ENCODE results near the gene TMEM184B.

The TMEM184B gene

DNA sequence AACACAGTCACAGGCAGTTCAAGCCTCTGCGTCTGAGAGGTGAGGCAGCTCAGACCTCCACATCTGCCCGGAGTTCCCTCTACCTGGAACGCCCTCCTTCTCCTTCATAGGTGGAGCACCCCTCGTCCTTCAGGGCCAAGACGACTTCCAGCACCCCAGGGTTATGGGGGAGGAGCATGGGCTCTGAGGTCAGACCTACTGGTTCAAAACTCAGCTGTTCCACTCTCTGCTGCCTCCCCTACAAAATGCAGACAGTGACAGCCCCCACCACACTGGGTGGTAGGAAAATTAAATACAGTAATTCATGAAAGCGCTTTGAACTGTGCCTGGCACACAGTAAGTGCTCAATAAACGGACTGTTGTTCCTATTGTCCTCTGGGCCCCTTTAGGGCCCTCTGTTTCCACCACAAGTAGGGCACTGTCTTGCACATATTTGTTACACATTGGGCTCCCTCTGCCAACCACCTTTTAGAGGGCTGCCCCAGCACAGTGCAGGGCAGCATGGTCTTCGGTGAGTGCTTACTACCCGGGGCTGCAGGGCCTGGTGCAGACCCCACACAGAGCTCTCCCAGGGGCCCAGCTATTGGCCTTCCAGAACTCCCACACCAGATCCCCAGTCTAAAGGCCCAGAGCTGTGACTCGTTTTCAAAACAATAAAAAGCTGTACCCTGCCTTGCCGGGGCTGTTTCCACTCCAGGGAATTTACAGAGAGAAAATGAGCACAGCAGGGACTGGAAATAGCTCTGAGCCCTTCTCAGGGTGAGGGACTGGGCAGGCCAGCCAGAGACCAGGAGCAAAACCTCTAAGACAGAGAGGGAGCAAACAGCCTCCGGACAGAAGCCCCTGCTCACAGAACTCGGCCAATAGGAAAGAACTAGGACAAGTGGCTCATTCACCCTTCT is 2.5 kb downstream of the TMEM184B start:
- TF ChIP-seq BACH2 (CRISPR knock-in tag; IDR thresholded peaks at IDR 0.05; ENCODE audit: borderline replicate concordance) (no peak), CSDC2 (CRISPR knock-in tag; IDR thresholded peaks at IDR 0.05) (no peak), ZFP3 (CRISPR knock-in tag; IDR thresholded peaks at IDR 0.05) (no peak), RARB (CRISPR knock-in tag; IDR thresholded peaks at IDR 0.05) (no peak), SNAI2 (CRISPR knock-in tag; IDR thresholded peaks at IDR 0.05) (no peak), OSR1 (CRISPR knock-in tag; IDR thresholded peaks at IDR 0.05) (no peak), TOX (CRISPR knock-in tag; IDR thresholded peaks at IDR 0.05; ENCODE audit: borderline replicate concordance) (no peak), ISL1 (CRISPR knock-in tag; IDR thresholded peaks at IDR 0.05) (no peak), PPARA (CRISPR knock-in tag; IDR thresholded peaks at IDR 0.05; ENCODE audit: borderline replicate concordance) (no peak), ZNF70 (CRISPR knock-in tag; IDR thresholded peaks at IDR 0.05) (no peak), ZFP30 (CRISPR knock-in tag; IDR thresholded peaks at IDR 0.05) (no peak), ZNF8 (CRISPR knock-in tag; IDR thresholded peaks at IDR 0.05) (no peak), GLIS3 (CRISPR knock-in tag; IDR thresholded peaks at IDR 0.05) (no peak)
- TF ChIP-seq, protein P1, sequence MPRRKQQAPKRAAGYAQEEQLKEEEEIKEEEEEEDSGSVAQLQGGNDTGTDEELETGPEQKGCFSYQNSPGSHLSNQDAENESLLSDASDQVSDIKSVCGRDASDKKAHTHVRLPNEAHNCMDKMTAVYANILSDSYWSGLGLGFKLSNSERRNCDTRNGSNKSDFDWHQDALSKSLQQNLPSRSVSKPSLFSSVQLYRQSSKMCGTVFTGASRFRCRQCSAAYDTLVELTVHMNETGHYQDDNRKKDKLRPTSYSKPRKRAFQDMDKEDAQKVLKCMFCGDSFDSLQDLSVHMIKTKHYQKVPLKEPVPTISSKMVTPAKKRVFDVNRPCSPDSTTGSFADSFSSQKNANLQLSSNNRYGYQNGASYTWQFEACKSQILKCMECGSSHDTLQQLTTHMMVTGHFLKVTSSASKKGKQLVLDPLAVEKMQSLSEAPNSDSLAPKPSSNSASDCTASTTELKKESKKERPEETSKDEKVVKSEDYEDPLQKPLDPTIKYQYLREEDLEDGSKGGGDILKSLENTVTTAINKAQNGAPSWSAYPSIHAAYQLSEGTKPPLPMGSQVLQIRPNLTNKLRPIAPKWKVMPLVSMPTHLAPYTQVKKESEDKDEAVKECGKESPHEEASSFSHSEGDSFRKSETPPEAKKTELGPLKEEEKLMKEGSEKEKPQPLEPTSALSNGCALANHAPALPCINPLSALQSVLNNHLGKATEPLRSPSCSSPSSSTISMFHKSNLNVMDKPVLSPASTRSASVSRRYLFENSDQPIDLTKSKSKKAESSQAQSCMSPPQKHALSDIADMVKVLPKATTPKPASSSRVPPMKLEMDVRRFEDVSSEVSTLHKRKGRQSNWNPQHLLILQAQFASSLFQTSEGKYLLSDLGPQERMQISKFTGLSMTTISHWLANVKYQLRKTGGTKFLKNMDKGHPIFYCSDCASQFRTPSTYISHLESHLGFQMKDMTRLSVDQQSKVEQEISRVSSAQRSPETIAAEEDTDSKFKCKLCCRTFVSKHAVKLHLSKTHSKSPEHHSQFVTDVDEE (CRISPR knock-in tag; IDR thresholded peaks at IDR 0.05): no peak
- ATAC-seq: no peak

DNA sequence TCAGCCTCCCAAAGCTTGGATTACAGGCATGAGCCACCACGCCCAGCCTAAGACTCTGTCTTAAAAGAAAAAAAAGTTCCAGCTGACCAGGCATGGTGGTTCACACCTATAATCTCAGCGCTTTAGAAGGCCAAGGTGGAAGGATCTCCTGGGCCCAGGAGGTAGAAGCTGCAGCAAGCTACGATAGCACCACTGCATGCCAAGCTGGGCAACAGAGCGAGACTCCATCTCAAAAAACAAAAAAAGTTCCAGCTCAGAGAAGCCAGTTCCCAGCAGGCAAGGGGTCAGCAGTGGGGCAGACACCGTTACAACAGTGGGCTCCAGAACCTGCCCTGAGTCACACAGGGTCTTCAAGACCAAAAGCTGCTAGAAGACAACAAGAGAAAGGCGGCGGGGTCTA is 3.3 kb downstream of the TMEM184B start:
- TF ChIP-seq ISL1 (CRISPR knock-in tag; IDR thresholded peaks at IDR 0.05) (no peak), ESRRG (CRISPR knock-in tag; IDR thresholded peaks at IDR 0.05) (no peak), ZNF565 (CRISPR knock-in tag; conservative IDR thresholded peaks at IDR 0.05; ENCODE audit: low read depth) (no peak), ZC3H10 (CRISPR knock-in tag; IDR thresholded peaks at IDR 0.05) (no peak), CSDC2 (CRISPR knock-in tag; IDR thresholded peaks at IDR 0.05) (no peak)
- TF ChIP-seq, protein P2, sequence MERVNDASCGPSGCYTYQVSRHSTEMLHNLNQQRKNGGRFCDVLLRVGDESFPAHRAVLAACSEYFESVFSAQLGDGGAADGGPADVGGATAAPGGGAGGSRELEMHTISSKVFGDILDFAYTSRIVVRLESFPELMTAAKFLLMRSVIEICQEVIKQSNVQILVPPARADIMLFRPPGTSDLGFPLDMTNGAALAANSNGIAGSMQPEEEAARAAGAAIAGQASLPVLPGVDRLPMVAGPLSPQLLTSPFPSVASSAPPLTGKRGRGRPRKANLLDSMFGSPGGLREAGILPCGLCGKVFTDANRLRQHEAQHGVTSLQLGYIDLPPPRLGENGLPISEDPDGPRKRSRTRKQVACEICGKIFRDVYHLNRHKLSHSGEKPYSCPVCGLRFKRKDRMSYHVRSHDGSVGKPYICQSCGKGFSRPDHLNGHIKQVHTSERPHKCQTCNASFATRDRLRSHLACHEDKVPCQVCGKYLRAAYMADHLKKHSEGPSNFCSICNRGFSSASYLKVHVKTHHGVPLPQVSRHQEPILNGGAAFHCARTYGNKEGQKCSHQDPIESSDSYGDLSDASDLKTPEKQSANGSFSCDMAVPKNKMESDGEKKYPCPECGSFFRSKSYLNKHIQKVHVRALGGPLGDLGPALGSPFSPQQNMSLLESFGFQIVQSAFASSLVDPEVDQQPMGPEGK (CRISPR knock-in tag; IDR thresholded peaks at IDR 0.05; ENCODE audit: borderline replicate concordance): no peak
- no peak for ATAC-seq

DNA sequence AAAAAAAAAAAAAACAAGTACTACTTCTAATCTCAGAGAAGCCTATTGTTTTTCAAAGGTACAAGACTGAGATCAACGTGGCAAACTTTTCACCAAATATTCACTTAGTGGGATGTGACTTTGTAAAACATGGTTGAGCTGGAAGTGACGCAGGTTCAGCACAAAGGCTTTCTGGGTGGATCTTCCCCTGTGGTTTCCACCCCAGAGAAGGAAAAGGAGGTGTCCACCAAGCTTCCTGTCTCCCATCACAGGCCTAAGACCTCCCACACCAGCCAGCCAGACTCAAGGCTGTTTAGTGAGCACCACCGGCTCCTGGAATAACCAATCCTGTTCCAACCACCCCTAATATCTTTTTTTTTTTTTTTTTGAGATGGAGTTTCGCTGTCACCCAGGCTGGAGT is 5.7 kb downstream of the TMEM184B start:
- no peak for ATAC-seq

DNA sequence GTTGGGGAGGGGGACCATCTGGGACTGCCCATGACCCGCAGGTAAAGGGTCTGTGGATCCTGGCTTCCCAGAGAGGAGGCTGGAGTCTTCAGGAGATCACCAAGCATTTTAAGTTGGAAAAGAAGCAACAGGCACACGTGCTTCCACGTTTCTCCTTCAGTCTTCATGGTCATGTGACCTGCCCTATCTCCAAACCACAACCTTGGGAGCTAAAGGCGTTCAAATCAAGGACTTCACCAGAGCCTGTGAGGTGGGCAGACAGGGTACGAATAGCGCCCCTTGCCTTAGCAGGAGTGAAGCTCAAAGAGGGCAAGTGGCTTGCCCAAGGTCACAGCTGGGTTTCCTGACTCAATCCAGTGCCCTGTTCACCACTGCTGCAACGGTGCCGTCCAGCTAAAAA is 6.7 kb downstream of the TMEM184B start:
- no peak for ATAC-seq
- TF ChIP-seq ZNF565 (CRISPR knock-in tag; conservative IDR thresholded peaks at IDR 0.05; ENCODE audit: low read depth) (no peak), ZFP30 (CRISPR knock-in tag; IDR thresholded peaks at IDR 0.05) (no peak), ZNF70 (CRISPR knock-in tag; IDR thresholded peaks at IDR 0.05) (no peak), OSR1 (CRISPR knock-in tag; IDR thresholded peaks at IDR 0.05) (no peak), RARB (CRISPR knock-in tag; IDR thresholded peaks at IDR 0.05) (no peak), ZC3H10 (CRISPR knock-in tag; IDR thresholded peaks at IDR 0.05) (no peak), TCF4 (CRISPR knock-in tag; IDR thresholded peaks at IDR 0.05; ENCODE audit: borderline replicate concordance) (no peak), ISL1 (CRISPR knock-in tag; IDR thresholded peaks at IDR 0.05) (no peak), ZNF8 (CRISPR knock-in tag; IDR thresholded peaks at IDR 0.05) (no peak), ESRRG (CRISPR knock-in tag; IDR thresholded peaks at IDR 0.05) (no peak), TOX (CRISPR knock-in tag; IDR thresholded peaks at IDR 0.05; ENCODE audit: borderline replicate concordance) (no peak)
- TF ChIP-seq, protein P1 (CRISPR knock-in tag; IDR thresholded peaks at IDR 0.05): no peak
- TF ChIP-seq, protein P3, sequence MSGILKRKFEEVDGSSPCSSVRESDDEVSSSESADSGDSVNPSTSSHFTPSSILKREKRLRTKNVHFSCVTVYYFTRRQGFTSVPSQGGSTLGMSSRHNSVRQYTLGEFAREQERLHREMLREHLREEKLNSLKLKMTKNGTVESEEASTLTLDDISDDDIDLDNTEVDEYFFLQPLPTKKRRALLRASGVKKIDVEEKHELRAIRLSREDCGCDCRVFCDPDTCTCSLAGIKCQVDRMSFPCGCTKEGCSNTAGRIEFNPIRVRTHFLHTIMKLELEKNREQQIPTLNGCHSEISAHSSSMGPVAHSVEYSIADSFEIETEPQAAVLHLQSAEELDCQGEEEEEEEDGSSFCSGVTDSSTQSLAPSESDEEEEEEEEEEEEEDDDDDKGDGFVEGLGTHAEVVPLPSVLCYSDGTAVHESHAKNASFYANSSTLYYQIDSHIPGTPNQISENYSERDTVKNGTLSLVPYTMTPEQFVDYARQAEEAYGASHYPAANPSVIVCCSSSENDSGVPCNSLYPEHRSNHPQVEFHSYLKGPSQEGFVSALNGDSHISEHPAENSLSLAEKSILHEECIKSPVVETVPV (CRISPR knock-in tag; IDR thresholded peaks at IDR 0.05): no peak
- TF ChIP-seq, protein P4, sequence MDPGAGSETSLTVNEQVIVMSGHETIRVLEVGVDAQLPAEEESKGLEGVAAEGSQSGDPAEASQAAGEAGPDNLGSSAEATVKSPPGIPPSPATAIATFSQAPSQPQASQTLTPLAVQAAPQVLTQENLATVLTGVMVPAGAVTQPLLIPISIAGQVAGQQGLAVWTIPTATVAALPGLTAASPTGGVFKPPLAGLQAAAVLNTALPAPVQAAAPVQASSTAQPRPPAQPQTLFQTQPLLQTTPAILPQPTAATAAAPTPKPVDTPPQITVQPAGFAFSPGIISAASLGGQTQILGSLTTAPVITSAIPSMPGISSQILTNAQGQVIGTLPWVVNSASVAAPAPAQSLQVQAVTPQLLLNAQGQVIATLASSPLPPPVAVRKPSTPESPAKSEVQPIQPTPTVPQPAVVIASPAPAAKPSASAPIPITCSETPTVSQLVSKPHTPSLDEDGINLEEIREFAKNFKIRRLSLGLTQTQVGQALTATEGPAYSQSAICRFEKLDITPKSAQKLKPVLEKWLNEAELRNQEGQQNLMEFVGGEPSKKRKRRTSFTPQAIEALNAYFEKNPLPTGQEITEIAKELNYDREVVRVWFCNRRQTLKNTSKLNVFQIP (CRISPR knock-in tag; IDR thresholded peaks at IDR 0.05; ENCODE audit: borderline replicate concordance, low read depth): no peak

More for the DNA sequence above, 5.7 kb downstream of the TMEM184B start:
- no peak for TF ChIP-seq OSR1 (CRISPR knock-in tag; IDR thresholded peaks at IDR 0.05)
- no peak for TF ChIP-seq ZNF8 (CRISPR knock-in tag; IDR thresholded peaks at IDR 0.05)
- TF ChIP-seq, protein P3 (CRISPR knock-in tag; IDR thresholded peaks at IDR 0.05): no peak
